Neural cell (in vitro differentiated cells): ENCODE data around the gene PSENEN. TPM values are rescaled to one million over a fixed set of nuclear protein-coding genes. Genes with fewer than 3 reads are reported as not detected.
A peak's percentile ranks its signal among the peaks of the same experiment; 100 is the strongest.

Experiments
- H2AFZ ChIP-seq: fragments of 200-600, 300-800 bp; sonication (generic), shearing (Covaris generic); 2 replicates; pipeline ENCODE4 v1.6.0; 2014; ENCODE audit warnings: low read depth, mild to moderate bottlenecking, antibody characterized with exemption, low read length, moderate library complexity
- H3F3A ChIP-seq: fragments of 200-600 bp; shearing (Covaris generic); 2 replicates; pipeline ENCODE4 v1.6.1; 2016; ENCODE audit warnings: mild to moderate bottlenecking, moderate library complexity, mixed read lengths, antibody characterized with exemption, low read length; ENCODE audit not compliant: insufficient read depth, poor library complexity, severe bottlenecking
- H3K27ac ChIP-seq: fragments of 200-600, 300-800 bp; sonication (generic), shearing (Covaris generic); 2 replicates; pipeline ENCODE4 v1.5.1; 2014; ENCODE audit warnings: mild to moderate bottlenecking, low read length, moderate library complexity
- H3K27me3 ChIP-seq: fragments of 300-800, 200-600 bp; sonication (generic), shearing (Covaris generic); 2 replicates; pipeline ENCODE4 v1.6.0; 2014; ENCODE audit warnings: mild to moderate bottlenecking, low read depth, low read length, moderate library complexity; ENCODE audit not compliant: insufficient read depth
- H3K36me3 ChIP-seq: fragments of 300-800, 200-600 bp; sonication (generic), shearing (Covaris generic); 2 replicates; pipeline ENCODE4 v1.5.1; 2014; ENCODE audit warnings: mild to moderate bottlenecking, antibody characterized with exemption, low read length, moderate library complexity; ENCODE audit not compliant: insufficient read depth
- H3K4me2 ChIP-seq: fragments of 300-800, 200-600 bp; sonication (generic), shearing (Covaris generic); 2 replicates; pipeline ENCODE4 v1.6.0; 2014; ENCODE audit warnings: mild to moderate bottlenecking, low read length
- H3K4me3 ChIP-seq: fragments of 300-800, 200-600 bp; sonication (generic), shearing (Covaris generic); 2 replicates; pipeline ENCODE4 v1.5.1; 2014; ENCODE audit warnings: mild to moderate bottlenecking, low read length, moderate library complexity
- H3K79me2 ChIP-seq: fragments of 200-600 bp; shearing (Covaris generic); replicated peaks from 2 replicates; pipeline ENCODE4 v1.6.0; 2014; ENCODE audit warnings: mild to moderate bottlenecking, low read length, moderate library complexity; ENCODE audit not compliant: insufficient read depth
- H3K9ac ChIP-seq: fragments of 300-800, 200-600 bp; sonication (generic), shearing (Covaris generic); 2 replicates; pipeline ENCODE4 v1.6.1; 2016; ENCODE audit warnings: mild to moderate bottlenecking, low read length, mixed read lengths
- H3K9me2 ChIP-seq: fragments of 200-600 bp; shearing (Covaris generic); 2 replicates; pipeline ENCODE4 v1.6.1; 2016; ENCODE audit warnings: mild to moderate bottlenecking, low read length, mixed read lengths; ENCODE audit not compliant: insufficient read depth
- H3K9me3 ChIP-seq: fragments of 200-600, 300-800 bp; sonication (generic), shearing (Covaris generic); 2 replicates; pipeline ENCODE4 v1.6.1; 2016; ENCODE audit warnings: mild to moderate bottlenecking, mixed run types, low read length, moderate library complexity, mixed read lengths
- H4K20me1 ChIP-seq: fragments of 200-600 bp; shearing (Covaris generic); 2 replicates; pipeline ENCODE4 v1.6.1; 2016; ENCODE audit warnings: mild to moderate bottlenecking, mixed run types; ENCODE audit not compliant: insufficient read depth
- CTCF ChIP-seq: fragments of 450-650 bp; IDR thresholded peaks from 2 replicates; pipeline ENCODE4 v1.5.1; 2014; ENCODE audit warnings: antibody characterized with exemption, mild to moderate bottlenecking, moderate library complexity; ENCODE audit not compliant: poor library complexity, severe bottlenecking
- EP300 ChIP-seq: fragments of 450-650 bp; conservative IDR thresholded peaks from 2 replicates; pipeline ENCODE4 v1.6.1; 2014; ENCODE audit warnings: antibody characterized with exemption, mild to moderate bottlenecking, moderate library complexity; ENCODE audit not compliant: poor library complexity, severe bottlenecking
- EZH2 ChIP-seq: fragments of 200-600, 300-800 bp; shearing (Covaris generic), sonication (generic); IDR thresholded peaks from 2 replicates; pipeline ENCODE4 v1.6.1; 2014; ENCODE audit warnings: antibody characterized with exemption, low read length, borderline replicate concordance, mild to moderate bottlenecking; ENCODE audit not compliant: insufficient read depth, poor library complexity, severe bottlenecking
- MXI1 ChIP-seq: fragments of 450-650 bp; conservative IDR thresholded peaks from 2 replicates; pipeline ENCODE4 v1.6.1; 2014; ENCODE audit warnings: antibody characterized with exemption, mild to moderate bottlenecking; ENCODE audit not compliant: poor library complexity, severe bottlenecking
- POLR2AphosphoS5 ChIP-seq: IDR thresholded peaks from 2 replicates; pipeline ENCODE4 v1.6.1; 2012
- RAD21 ChIP-seq: fragments of 450-650 bp; conservative IDR thresholded peaks from 2 replicates; pipeline ENCODE4 v1.6.1; 2014; ENCODE audit warnings: antibody characterized with exemption, mild to moderate bottlenecking, moderate library complexity
- REST ChIP-seq: IDR thresholded peaks from 2 replicates; pipeline ENCODE4 v1.6.1; 2012; ENCODE audit warnings: borderline replicate concordance
- SMC3 ChIP-seq: fragments of 450-650 bp; conservative IDR thresholded peaks from 2 replicates; pipeline ENCODE4 v1.6.1; 2014; ENCODE audit warnings: antibody characterized with exemption, mild to moderate bottlenecking, moderate library complexity; ENCODE audit not compliant: poor library complexity
- TAF1 ChIP-seq: IDR thresholded peaks from 2 replicates; pipeline ENCODE4 v1.6.1; 2012; ENCODE audit warnings: low read depth
- polyA plus RNA-seq: library from polyadenylated mRNA; depleted of rRNA; stranded (reverse); fragments of >200 nt; gene quantifications from 2 replicates; pipeline ENCODE4 v1.2.3, GENCODE V29; 2014

The PSENEN gene
- polyA plus RNA-seq, 1 donor from 2014 or later, result 46.2 TPM

- no peak overlapping the region for H2AFZ ChIP-seq
- peak overlapping the region; percentile 50 for H3K9ac ChIP-seq
- no peak for TF ChIP-seq EZH2
- no peak for TF ChIP-seq EP300
- no peak for TF ChIP-seq TAF1
- TF ChIP-seq POLR2AphosphoS5, result no peak
- TF ChIP-seq SMC3, result no peak
- no peak for TF ChIP-seq REST
- TF ChIP-seq MXI1, result no peak
- no peak for TF ChIP-seq CTCF
- TF ChIP-seq RAD21, result no peak
Observed at GRCh38 chr19:35757231-35757748, 11.8 kb downstream of the PSENEN start.

GRCh38 chr19:35757749-35758608 is 12.5 kb downstream of the PSENEN start, which contains the start of gene PROSER3:
PROSER3 (plus strand) TSS chr19:35758176; CDS start chr19:35758216, 40 bp downstream.
- TF ChIP-seq EP300, result peak; percentile 41
- TF ChIP-seq SMC3, result peak; percentile 35
- TF ChIP-seq POLR2AphosphoS5, result peak; percentile 76
- peak; percentile 88 for TF ChIP-seq MXI1
- no peak for TF ChIP-seq TAF1
- TF ChIP-seq CTCF, result peak; percentile 35
- no peak for TF ChIP-seq EZH2
- Histone ChIP-seq H2AFZ (peak within 1 kb of the TSS; percentile 90), H3K4me3 (peak within 1 kb of the TSS; percentile 91), H3K27ac (peak within 1 kb of the TSS; percentile 80), H4K20me1 (no peaks in the 10 kb centered on the region), H3K9ac (peak within 1 kb of the TSS; percentile 76), H3K9me3 (no peaks in the 10 kb centered on the region), H3K4me2 (peak within 1 kb of the TSS; percentile 59), H3K27me3 (no peaks in the 10 kb centered on the region), H3K9me2 (no peaks in the 10 kb centered on the region), H3K36me3 (peaks cover 8% of the 10 kb centered on the region), H3F3A (no peaks in the 10 kb centered on the region), H3K79me2 (peaks cover 15% of the 10 kb centered on the region)

More at GRCh38 chr19:35757231-35757748, 11.8 kb downstream of the PSENEN start:
- H3K79me2 ChIP-seq, result peaks cover 15% of the 10 kb centered on the region
- no peaks in the 10 kb centered on the region for H3F3A ChIP-seq
- H3K36me3 ChIP-seq, result peaks cover 8% of the 10 kb centered on the region
- H3K27ac ChIP-seq, result peak overlapping the region; percentile 28
- H4K20me1 ChIP-seq, result no peaks in the 10 kb centered on the region
- no peak overlapping the region for H3K4me2 ChIP-seq
- H3K27me3 ChIP-seq, result no peaks in the 10 kb centered on the region
- no peaks in the 10 kb centered on the region for H3K9me3 ChIP-seq
- H3K4me3 ChIP-seq, result peak overlapping the region; percentile 91
- no peaks in the 10 kb centered on the region for H3K9me2 ChIP-seq
